A673 (cell line): Measurements from ENCODE around the gene LGR6. TPM values are rescaled to one million over a fixed set of nuclear protein-coding genes. Genes with fewer than 3 reads are reported as not detected.

Source experiments
- BruUV-seq: library from RNA; stranded (reverse); fragments of 400-500 nt; replicated peaks from 2 replicates; lab custom pipeline; 2021; lab: Mats Ljungman, UMichigan
- CTCF ChIA-PET: fragments of 300-600 bp; sonication (Branson Sonifier 250); formaldehyde crosslinking; loops from one replicate; lab custom pipeline; 2022; ENCODE audit warnings: antibody characterized with exemption; lab: Charles Lee
- POLR2A ChIA-PET: fragments of 300-600 bp; sonication (Branson Sonifier 250); formaldehyde crosslinking; loops from one replicate; lab custom pipeline; 2022; ENCODE audit warnings: antibody characterized with exemption; ENCODE audit not compliant: low non-redundant PET; lab: Charles Lee
- DNase-seq: peaks from one replicate; pipeline ENCODE4 v3.0.0-alpha.2; 2015; ENCODE audit warnings: low spot score
- H3K27ac ChIP-seq: fragments of 200-600 bp; sonication (generic); 2 replicates; pipeline ENCODE4 v1.5.1; 2016; ENCODE audit warnings: mixed run types, low read depth, mild to moderate bottlenecking, mixed read lengths, antibody characterized with exemption, low read length; ENCODE audit not compliant: poor library complexity, severe bottlenecking
- H3K27me3 ChIP-seq: fragments of 200-600 bp; sonication (generic); replicated peaks from 2 replicates; pipeline ENCODE4 v1.6.1; 2017; ENCODE audit warnings: mixed run types, low read depth, mild to moderate bottlenecking, mixed read lengths, antibody characterized with exemption, low read length; ENCODE audit not compliant: insufficient read depth, poor library complexity
- H3K36me3 ChIP-seq: fragments of 200-600 bp; sonication (generic); 2 replicates; pipeline ENCODE4 v1.6.1; 2016; ENCODE audit warnings: mixed run types, mild to moderate bottlenecking, mixed read lengths, antibody characterized with exemption, low read length; ENCODE audit not compliant: insufficient read depth, poor library complexity, severe bottlenecking
- H3K4me1 ChIP-seq: fragments of 200-600 bp; sonication (generic); 2 replicates; pipeline ENCODE4 v1.6.1; 2017; ENCODE audit warnings: mixed run types, mild to moderate bottlenecking, mixed read lengths, antibody characterized with exemption, low read length; ENCODE audit not compliant: insufficient read depth, poor library complexity, severe bottlenecking
- H3K4me3 ChIP-seq: fragments of 200-600 bp; sonication (generic); 2 replicates; pipeline ENCODE4 v1.5.1; 2016; ENCODE audit warnings: low read depth, mixed run types, mild to moderate bottlenecking, mixed read lengths, low read length; ENCODE audit not compliant: poor library complexity, severe bottlenecking
- H3K9me3 ChIP-seq: fragments of 200-600 bp; sonication (generic); 2 replicates; pipeline ENCODE4 v1.6.1; 2016; ENCODE audit warnings: mixed run types, low read depth, mild to moderate bottlenecking, mixed read lengths, antibody characterized with exemption, low read length; ENCODE audit not compliant: poor library complexity, severe bottlenecking
- CTCF ChIP-seq: fragments of 300-800, 200-600 bp; sonication (generic); conservative IDR thresholded peaks from 2 replicates; pipeline ENCODE4 v1.5.1; 2017; ENCODE audit warnings: low read depth, mild to moderate bottlenecking, antibody characterized with exemption, low read length, moderate library complexity, mixed read lengths
- EZH2 ChIP-seq: fragments of 200-600 bp; sonication (generic); IDR thresholded peaks from 2 replicates; pipeline ENCODE4 v1.6.1; 2017; ENCODE audit warnings: borderline replicate concordance, low read depth, mild to moderate bottlenecking, mixed read lengths, antibody characterized with exemption, low read length; ENCODE audit not compliant: poor library complexity, severe bottlenecking
- intact Hi-C: fragments of 100-400 bp; cut with micrococcal nuclease; formaldehyde crosslinking; loops from one replicate; pipeline ENCODE4 v1.10.0; 2022; ENCODE audit not compliant: unreplicated experiment
- total RNA-seq: library from RNA; stranded (reverse); gene quantifications from 2 replicates; pipeline ENCODE4 v1.2.3, GENCODE V29; 2021

Gene LGR6
- total RNA-seq, 1 experiment from 2014 or later, result not detected

- no peaks in the 10 kb centered on the region for H3K27me3 ChIP-seq
- BruUV-seq, result no TSS peak
- TF ChIP-seq CTCF (no peak), EZH2 (no peak)
- H3K4me3 ChIP-seq, result no peak overlapping the region
- peaks cover 9% of the 10 kb centered on the region for H3K4me1 ChIP-seq
- H3K27ac ChIP-seq, result no peak overlapping the region
- DNase-seq, result no peak
- intact Hi-C loops, result no loop called here
- no peaks in the 10 kb centered on the region for H3K36me3 ChIP-seq
- ChIA-PET CTCF (no interaction called here), POLR2A (interaction anchor here (0.6 kb wide), 1 partner anchor 562 kb away, joined by 3 read pairs; no protein-coding TSS in a partner anchor)
- H3K9me3 ChIP-seq, result no peaks in the 10 kb centered on the region
These were observed 37.5 kb downstream of the LGR6 start for GRCh38 chr1:202230939-202231645.

GRCh38 chr1:202233171-202233570, 39.6 kb downstream of the LGR6 start:
- intact Hi-C loops, result no loop called here
- BruUV-seq, result no TSS peak
- no peak for TF ChIP-seq EZH2
- no peak for TF ChIP-seq CTCF
- H3K36me3 ChIP-seq, result no peaks in the 10 kb centered on the region
- H3K27ac ChIP-seq, result no peak overlapping the region
- no peaks in the 10 kb centered on the region for H3K27me3 ChIP-seq
- ChIA-PET POLR2A (no interaction called here), CTCF (no interaction called here)
- H3K9me3 ChIP-seq, result no peaks in the 10 kb centered on the region
- DNase-seq, result no peak
- H3K4me1 ChIP-seq, result peaks cover 20% of the 10 kb centered on the region
- H3K4me3 ChIP-seq, result no peak overlapping the region

GRCh38 chr1:202233804-202234203, 40.2 kb downstream of the LGR6 start:
- ChIA-PET CTCF (no interaction called here), POLR2A (no interaction called here)
- no peak for DNase-seq
- no TSS peak for BruUV-seq
- H3K27ac ChIP-seq, result no peak overlapping the region
- TF ChIP-seq CTCF (no peak), EZH2 (no peak)
- H3K4me1 ChIP-seq, result peaks cover 20% of the 10 kb centered on the region
- intact Hi-C loops, result no loop called here
- H3K9me3 ChIP-seq, result no peaks in the 10 kb centered on the region
- H3K27me3 ChIP-seq, result no peaks in the 10 kb centered on the region
- H3K4me3 ChIP-seq, result no peak overlapping the region
- no peaks in the 10 kb centered on the region for H3K36me3 ChIP-seq
